ENCODE measurements around the gene LGALS12. TPM values are rescaled to one million over a fixed set of nuclear protein-coding genes. Genes with fewer than 3 reads are reported as not detected.

The LGALS12 gene
- not detected in 2 replicates for total RNA-seq

GRCh38 chr11:63505857-63506528 lies at the start of gene LGALS12:
Gene LGALS12, plus strand, starts transcription at chr11:63506084. Its CDS starts 375 bp downstream, at chr11:63506459.

GRCh38 chr11:63490551-63491239 lies 15.2 kb upstream of the LGALS12 start, which contains the start of gene PLAAT5:
Gene PLAAT5, minus strand, starts transcription at chr11:63491167. Its CDS starts 133 bp downstream, at chr11:63491034.

GRCh38 chr11:63536669-63537292 lies 30.9 kb downstream of the LGALS12 start, which contains the start of gene PLAAT4:
Gene PLAAT4, plus strand, starts transcription at chr11:63536808. Its CDS starts 61 bp downstream, at chr11:63536869.

GRCh38 chr11:63563201-63564055 lies 57.5 kb downstream of the LGALS12 start, which contains the start of gene PLAAT2:
Gene PLAAT2, minus strand, starts transcription at chr11:63563379. Its CDS starts 55 bp downstream, at chr11:63563324.

Other genes starting within 250 kb of the LGALS12 start
- gene SLC22A9, start 136.3 kb upstream of the LGALS12 start, total RNA-seq: not detected in 2 replicates
- 5.9 and 6.1 TPM in 2 replicates for gene PLAAT5, start 14.9 kb upstream of the LGALS12 start, total RNA-seq
- 0.39 TPM in 1 of 2 replicates, not detected in the other for gene PLAAT4, start 30.7 kb downstream of the LGALS12 start, total RNA-seq
- 2.7 and 4.7 TPM in 2 replicates for gene PLAAT2, start 57.3 kb downstream of the LGALS12 start, total RNA-seq
- gene PLAAT3, start 108.3 kb downstream of the LGALS12 start, total RNA-seq: 8.6 and 18.3 TPM in 2 replicates
- gene ATL3, start 165.3 kb downstream of the LGALS12 start, total RNA-seq: 90.3 and 134 TPM in 2 replicates
- gene RTN3, start 175.4 kb downstream of the LGALS12 start, total RNA-seq: 37.3 and 42.4 TPM in 2 replicates

Data from placental epithelial cell (primary cell).